ENCODE measurements around the gene TRAPPC14. TPM values are rescaled to one million over a fixed set of nuclear protein-coding genes. Genes with fewer than 3 reads are reported as not detected.
"Not testable (repeated sequence)": the region's sequence is repeated elsewhere in the genome, so short reads cannot be mapped to it uniquely, and the experiment has no call there.

Gene TRAPPC14
- total RNA-seq, 1 donor from 2014 or later = 2.6 TPM

GRCh38 chr7:100190048-100190711, 31.7 kb upstream of the TRAPPC14 start:
- no peaks in the 10 kb centered on the region for H3K36me3 ChIP-seq (ENCODE audit: control insufficient read depth in 3 of 3, insufficient read depth in 3 of 3, low read length in 3 of 3)
- peaks cover 0 to 3% (median 0%) of the 10 kb centered on the region in 3 donors for H3K27me3 ChIP-seq (ENCODE audit: control insufficient read depth in 3 of 3, insufficient read depth in 3 of 3, low read length in 3 of 3)
- no peak overlapping the region for H3K27ac ChIP-seq (ENCODE audit: low read depth, low read length)
- no peak overlapping the region for H3K4me3 ChIP-seq (ENCODE audit: low read length in 3 of 3)
- no peaks in the 10 kb centered on the region for H3K9me3 ChIP-seq (ENCODE audit: control insufficient read depth in 3 of 3, low read length in 3 of 3)
- no peak overlapping the region for H3K9ac ChIP-seq (ENCODE audit: low read depth in 1 of 3, low read length in 3 of 3)
- H3K4me1 ChIP-seq (ENCODE audit: control insufficient read depth in 3 of 3, insufficient read depth in 3 of 3, low read length in 3 of 3) = no peaks in the 10 kb centered on the region

- H3K27ac ChIP-seq (ENCODE audit: low read depth, low read length) = no peak overlapping the region
- H3K9me3 ChIP-seq (ENCODE audit: control insufficient read depth in 3 of 3, low read length in 3 of 3) = no peaks in the 10 kb centered on the region
- H3K36me3 ChIP-seq (ENCODE audit: control insufficient read depth in 3 of 3, insufficient read depth in 3 of 3, low read length in 3 of 3) = no peaks in the 10 kb centered on the region
- no peak overlapping the region for H3K9ac ChIP-seq (ENCODE audit: low read depth in 1 of 3, low read length in 3 of 3)
- no peak overlapping the region for H3K4me3 ChIP-seq (ENCODE audit: low read length in 3 of 3)
- no peaks in the 10 kb centered on the region for H3K4me1 ChIP-seq (ENCODE audit: control insufficient read depth in 3 of 3, insufficient read depth in 3 of 3, low read length in 3 of 3)
- H3K27me3 ChIP-seq (ENCODE audit: control insufficient read depth in 3 of 3, insufficient read depth in 3 of 3, low read length in 3 of 3) = peaks cover 0 to 3% (median 0%) of the 10 kb centered on the region in 3 donors
Measured at GRCh38 chr7:100189061-100189460, 30.5 kb upstream of the TRAPPC14 start.

- H3K27me3 ChIP-seq (ENCODE audit: control insufficient read depth in 3 of 3, insufficient read depth in 3 of 3, low read length in 3 of 3) = peaks cover 0 to 6% (median 0%) of the 10 kb centered on the region in 3 donors
- no peaks in the 10 kb centered on the region for H3K9me3 ChIP-seq (ENCODE audit: control insufficient read depth in 3 of 3, low read length in 3 of 3)
- H3K27ac ChIP-seq (ENCODE audit: low read depth, low read length) = no peak overlapping the region
- no peak overlapping the region for H3K9ac ChIP-seq (ENCODE audit: low read depth in 1 of 3, low read length in 3 of 3)
- H3K36me3 ChIP-seq (ENCODE audit: control insufficient read depth in 3 of 3, insufficient read depth in 3 of 3, low read length in 3 of 3) = no peaks in the 10 kb centered on the region
- no peak overlapping the region for H3K4me3 ChIP-seq (ENCODE audit: low read length in 3 of 3)
- H3K4me1 ChIP-seq (ENCODE audit: control insufficient read depth in 3 of 3, insufficient read depth in 3 of 3, low read length in 3 of 3) = no peaks in the 10 kb centered on the region
Measured at GRCh38 chr7:100185726-100186125, 27.2 kb upstream of the TRAPPC14 start.

- not testable (repeated sequence) for H3K27ac ChIP-seq (ENCODE audit: low read depth, low read length); H3K9me3 ChIP-seq (ENCODE audit: control insufficient read depth in 3 of 3, low read length in 3 of 3); H3K4me3 ChIP-seq (ENCODE audit: low read length in 3 of 3); H3K9ac ChIP-seq (ENCODE audit: low read depth in 1 of 3, low read length in 3 of 3); H3K4me1 ChIP-seq (ENCODE audit: control insufficient read depth in 3 of 3, insufficient read depth in 3 of 3, low read length in 3 of 3); H3K36me3 ChIP-seq (ENCODE audit: control insufficient read depth in 3 of 3, insufficient read depth in 3 of 3, low read length in 3 of 3)
- H3K27me3 ChIP-seq (ENCODE audit: control insufficient read depth in 3 of 3, insufficient read depth in 3 of 3, low read length in 3 of 3) = peaks cover 0 to 29% (median 3%) of the 10 kb centered on the region in 3 donors
Measured at GRCh38 chr7:100183090-100183489, 24.6 kb upstream of the TRAPPC14 start.

- not testable (repeated sequence) for H3K4me1 ChIP-seq (ENCODE audit: control insufficient read depth in 3 of 3, insufficient read depth in 3 of 3, low read length in 3 of 3); H3K9ac ChIP-seq (ENCODE audit: low read depth in 1 of 3, low read length in 3 of 3); H3K9me3 ChIP-seq (ENCODE audit: control insufficient read depth in 3 of 3, low read length in 3 of 3); H3K36me3 ChIP-seq (ENCODE audit: control insufficient read depth in 3 of 3, insufficient read depth in 3 of 3, low read length in 3 of 3); H3K27ac ChIP-seq (ENCODE audit: low read depth, low read length); H3K4me3 ChIP-seq (ENCODE audit: low read length in 3 of 3)
- peaks cover 0 to 33% (median 3%) of the 10 kb centered on the region in 3 donors for H3K27me3 ChIP-seq (ENCODE audit: control insufficient read depth in 3 of 3, insufficient read depth in 3 of 3, low read length in 3 of 3)
Measured at GRCh38 chr7:100182616-100183015, 24.1 kb upstream of the TRAPPC14 start.

- not testable (repeated sequence) for H3K36me3 ChIP-seq (ENCODE audit: control insufficient read depth in 3 of 3, insufficient read depth in 3 of 3, low read length in 3 of 3); H3K9ac ChIP-seq (ENCODE audit: low read depth in 1 of 3, low read length in 3 of 3); H3K4me3 ChIP-seq (ENCODE audit: low read length in 3 of 3); H3K4me1 ChIP-seq (ENCODE audit: control insufficient read depth in 3 of 3, insufficient read depth in 3 of 3, low read length in 3 of 3); H3K27ac ChIP-seq (ENCODE audit: low read depth, low read length); H3K9me3 ChIP-seq (ENCODE audit: control insufficient read depth in 3 of 3, low read length in 3 of 3)
- H3K27me3 ChIP-seq (ENCODE audit: control insufficient read depth in 3 of 3, insufficient read depth in 3 of 3, low read length in 3 of 3) = peaks cover 0 to 34% (median 3%) of the 10 kb centered on the region in 3 donors
Measured at GRCh38 chr7:100180084-100180483, 21.6 kb upstream of the TRAPPC14 start.

GRCh38 chr7:100177045-100178001, 18.8 kb upstream of the TRAPPC14 start, which contains the start of the genes GPC2 and STAG3:
TSS of gene GPC2 (minus strand) at chr7:100177381. CDS start at chr7:100177199, 182 bp downstream.
TSS of gene STAG3 (plus strand) at chr7:100177918. CDS start at chr7:100180557, 2,639 bp downstream.
- Histone ChIP-seq H3K36me3 (ENCODE audit: control insufficient read depth in 3 of 3, insufficient read depth in 3 of 3, low read length in 3 of 3) (no peaks in the 10 kb centered on the region), H3K27ac (ENCODE audit: low read depth, low read length) (no peak within 1 kb of the TSS), H3K27me3 (ENCODE audit: control insufficient read depth in 3 of 3, insufficient read depth in 3 of 3, low read length in 3 of 3) (peaks cover 0 to 44% (median 3%) of the 10 kb centered on the region in 3 donors), H3K9me3 (ENCODE audit: control insufficient read depth in 3 of 3, low read length in 3 of 3) (no peaks in the 10 kb centered on the region), H3K4me1 (ENCODE audit: control insufficient read depth in 3 of 3, insufficient read depth in 3 of 3, low read length in 3 of 3) (peaks cover 5 to 9% (median 6%) of the 10 kb centered on the region in 3 donors), H3K9ac (ENCODE audit: low read depth in 1 of 3, low read length in 3 of 3) (peak within 1 kb of the TSS in 2 of 3 donors; percentile 34 to 72), H3K4me3 (ENCODE audit: low read length in 3 of 3) (peak within 1 kb of the TSS; percentile 39 to 68 (median 67))

- H3K27ac ChIP-seq (ENCODE audit: low read depth, low read length) = no peak overlapping the region
- peaks cover 5 to 9% (median 6%) of the 10 kb centered on the region in 3 donors for H3K4me1 ChIP-seq (ENCODE audit: control insufficient read depth in 3 of 3, insufficient read depth in 3 of 3, low read length in 3 of 3)
- peaks cover 5 to 47% (median 7%) of the 10 kb centered on the region in 3 donors for H3K27me3 ChIP-seq (ENCODE audit: control insufficient read depth in 3 of 3, insufficient read depth in 3 of 3, low read length in 3 of 3)
- H3K4me3 ChIP-seq (ENCODE audit: low read length in 3 of 3) = peak overlapping the region in 1 of 3 donors; percentile 68
- H3K9ac ChIP-seq (ENCODE audit: low read depth in 1 of 3, low read length in 3 of 3) = no peak overlapping the region
- H3K36me3 ChIP-seq (ENCODE audit: control insufficient read depth in 3 of 3, insufficient read depth in 3 of 3, low read length in 3 of 3) = no peaks in the 10 kb centered on the region
- H3K9me3 ChIP-seq (ENCODE audit: control insufficient read depth in 3 of 3, low read length in 3 of 3) = no peaks in the 10 kb centered on the region
Measured at GRCh38 chr7:100176096-100177044, 17.8 kb upstream of the TRAPPC14 start.

GRCh38 chr7:100175296-100175935, 16.9 kb upstream of the TRAPPC14 start:
- Histone ChIP-seq H3K9ac (ENCODE audit: low read depth in 1 of 3, low read length in 3 of 3) (no peak overlapping the region), H3K4me1 (ENCODE audit: control insufficient read depth in 3 of 3, insufficient read depth in 3 of 3, low read length in 3 of 3) (peaks cover 5 to 9% (median 6%) of the 10 kb centered on the region in 3 donors), H3K4me3 (ENCODE audit: low read length in 3 of 3) (no peak overlapping the region), H3K9me3 (ENCODE audit: control insufficient read depth in 3 of 3, low read length in 3 of 3) (no peaks in the 10 kb centered on the region), H3K27ac (ENCODE audit: low read depth, low read length) (no peak overlapping the region), H3K27me3 (ENCODE audit: control insufficient read depth in 3 of 3, insufficient read depth in 3 of 3, low read length in 3 of 3) (peaks cover 10 to 44% (median 12%) of the 10 kb centered on the region in 3 donors), H3K36me3 (ENCODE audit: control insufficient read depth in 3 of 3, insufficient read depth in 3 of 3, low read length in 3 of 3) (no peaks in the 10 kb centered on the region)

Measured in skeletal muscle tissue (tissue), 4 donors.